ENCODE results near the gene PIM1. TPM values are rescaled to one million over a fixed set of nuclear protein-coding genes. Genes with fewer than 3 reads are reported as not detected.
A peak's percentile ranks its signal among the peaks of the same experiment; 100 is the strongest.

The PIM1 gene
- total and polyA plus RNA-seq, 3 donors from 2014 or later = 20.4 to 30.8 (median 28.0) TPM

DNA sequence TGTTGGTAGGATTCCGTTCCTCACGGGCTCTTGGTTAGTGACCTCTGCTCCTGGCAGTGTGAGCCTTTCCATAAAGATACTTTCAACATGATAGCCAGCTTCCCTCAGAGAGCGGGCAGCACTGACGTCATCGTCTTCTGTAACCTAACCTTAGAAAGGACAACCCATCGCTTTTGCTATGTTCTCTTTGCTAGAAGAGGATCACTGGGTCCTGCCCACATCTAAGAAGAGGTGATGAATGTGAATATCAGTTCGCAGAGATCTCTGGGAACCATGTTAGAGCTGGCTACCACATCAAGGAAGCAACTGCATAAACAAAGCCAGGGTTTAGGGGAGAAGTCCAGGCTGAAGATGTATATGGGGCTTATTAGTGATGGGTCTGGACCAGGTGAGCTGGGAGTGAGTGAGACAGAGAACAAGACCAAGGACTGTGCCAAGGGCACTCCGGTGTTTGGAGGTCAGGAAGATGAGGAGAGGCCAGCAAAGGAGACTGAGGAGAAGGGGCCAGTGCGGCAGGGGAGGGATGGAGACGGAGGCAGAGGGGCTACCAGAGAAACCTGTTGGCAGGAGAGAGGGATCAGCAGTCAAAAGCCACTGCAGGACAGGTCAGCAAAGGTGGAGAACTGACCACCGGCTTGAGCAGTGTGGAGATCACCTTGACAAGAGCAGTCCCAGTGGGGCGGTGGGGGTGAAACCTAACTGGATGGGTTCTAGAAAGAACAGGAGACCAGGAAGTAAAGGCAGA is 39.7 kb downstream of the PIM1 start:
- Histone ChIP-seq H3K36me3 (ENCODE audit: low read depth, missing control alignments) (no peaks in the 10 kb centered on the region), H3K27ac (no peak overlapping the region), H3K27me3 (no peaks in the 10 kb centered on the region), H3K4me3 (no peak overlapping the region), H3K4me1 (no peaks in the 10 kb centered on the region), H3K9me3 (no peaks in the 10 kb centered on the region)
- no peak for TF ChIP-seq POLR2A (IDR thresholded peaks at IDR 0.05)
- TF ChIP-seq, protein P1, sequence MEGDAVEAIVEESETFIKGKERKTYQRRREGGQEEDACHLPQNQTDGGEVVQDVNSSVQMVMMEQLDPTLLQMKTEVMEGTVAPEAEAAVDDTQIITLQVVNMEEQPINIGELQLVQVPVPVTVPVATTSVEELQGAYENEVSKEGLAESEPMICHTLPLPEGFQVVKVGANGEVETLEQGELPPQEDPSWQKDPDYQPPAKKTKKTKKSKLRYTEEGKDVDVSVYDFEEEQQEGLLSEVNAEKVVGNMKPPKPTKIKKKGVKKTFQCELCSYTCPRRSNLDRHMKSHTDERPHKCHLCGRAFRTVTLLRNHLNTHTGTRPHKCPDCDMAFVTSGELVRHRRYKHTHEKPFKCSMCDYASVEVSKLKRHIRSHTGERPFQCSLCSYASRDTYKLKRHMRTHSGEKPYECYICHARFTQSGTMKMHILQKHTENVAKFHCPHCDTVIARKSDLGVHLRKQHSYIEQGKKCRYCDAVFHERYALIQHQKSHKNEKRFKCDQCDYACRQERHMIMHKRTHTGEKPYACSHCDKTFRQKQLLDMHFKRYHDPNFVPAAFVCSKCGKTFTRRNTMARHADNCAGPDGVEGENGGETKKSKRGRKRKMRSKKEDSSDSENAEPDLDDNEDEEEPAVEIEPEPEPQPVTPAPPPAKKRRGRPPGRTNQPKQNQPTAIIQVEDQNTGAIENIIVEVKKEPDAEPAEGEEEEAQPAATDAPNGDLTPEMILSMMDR (IDR thresholded peaks at IDR 0.05) = no peak
- DNase-seq = no peak
- intact Hi-C loops (cut with DNase I; ENCODE audit: low total_unique reads) = no loop called here
- 85 to 86% methylated on average over 12 of the region's 12 CpGs for WGBS, 2 donors

DNA sequence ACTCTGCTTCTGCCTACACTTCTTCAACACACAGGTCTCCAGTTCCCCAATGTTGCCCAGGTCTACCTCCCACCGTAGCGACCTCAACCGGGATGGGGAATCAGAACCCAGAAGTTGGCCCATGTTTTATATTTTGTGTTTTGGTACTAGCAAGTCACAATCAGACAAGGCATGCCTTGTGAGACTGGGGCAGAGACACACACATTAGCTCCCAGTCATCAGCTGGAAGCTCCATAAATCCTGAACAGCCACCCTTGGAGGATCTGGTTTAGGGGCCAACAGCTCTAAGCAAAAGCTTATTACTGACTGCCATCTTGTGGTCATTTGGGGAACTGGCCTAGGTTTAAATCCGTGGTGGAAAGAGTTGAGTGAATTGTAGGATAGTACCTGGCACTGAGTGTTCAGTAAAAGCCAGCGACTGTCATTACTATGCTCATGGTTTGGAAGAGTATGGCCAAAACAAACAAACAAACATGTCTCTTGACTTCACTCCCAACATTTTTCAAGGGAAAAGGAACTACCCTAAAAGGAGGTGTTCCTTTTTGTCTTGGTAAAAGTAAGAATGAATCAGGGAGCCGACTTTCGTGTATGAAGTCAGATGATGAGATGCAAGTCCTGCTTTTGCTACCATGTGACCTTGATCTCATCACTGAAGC is 40.5 kb downstream of the PIM1 start:
- H3K9me3 ChIP-seq = no peaks in the 10 kb centered on the region
- TF ChIP-seq POLR2A (IDR thresholded peaks at IDR 0.05) = no peak
- TF ChIP-seq, protein P1 (IDR thresholded peaks at IDR 0.05) = peak; percentile 95 to 99 (median 96)
- H3K4me1 ChIP-seq = no peaks in the 10 kb centered on the region
- intact Hi-C loops (cut with DNase I; ENCODE audit: low total_unique reads) = no loop called here
- no peaks in the 10 kb centered on the region for H3K27me3 ChIP-seq
- peak; percentile 90 for DNase-seq
- H3K36me3 ChIP-seq (ENCODE audit: low read depth, missing control alignments) = no peaks in the 10 kb centered on the region
- WGBS, 2 donors = 49 to 63% methylated on average over 7 of the region's 7 CpGs
- H3K27ac ChIP-seq = peak overlapping the region in 1 of 2 donors; percentile 27
- no peak overlapping the region for H3K4me3 ChIP-seq

DNA sequence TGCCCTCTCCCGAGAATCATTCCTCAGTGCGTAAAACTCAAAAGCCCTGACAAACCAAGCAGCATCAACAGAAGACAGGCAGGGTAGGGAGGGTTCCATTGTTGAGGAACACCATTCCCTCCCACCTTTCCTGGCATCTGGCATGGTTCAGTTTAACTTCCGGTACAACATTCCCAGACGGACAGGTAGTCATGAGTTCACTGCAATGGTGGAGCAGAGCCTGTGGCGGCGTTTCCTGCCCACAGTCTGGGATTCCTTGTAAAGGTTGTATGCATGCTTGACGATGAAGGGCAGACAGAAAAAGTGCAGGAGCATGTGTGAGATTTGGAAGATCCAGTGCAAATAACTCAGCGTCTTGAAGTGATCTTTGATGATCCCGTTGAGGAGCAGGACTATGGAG is 42.3 kb downstream of the PIM1 start:
- no peak for DNase-seq
- WGBS, 2 donors = 89 to 96% methylated on average over 9 of the region's 9 CpGs
- Histone ChIP-seq H3K36me3 (ENCODE audit: low read depth, missing control alignments) (no peaks in the 10 kb centered on the region), H3K9me3 (no peaks in the 10 kb centered on the region), H3K27ac (no peak overlapping the region), H3K27me3 (no peaks in the 10 kb centered on the region), H3K4me1 (no peaks in the 10 kb centered on the region), H3K4me3 (no peak overlapping the region)
- TF ChIP-seq POLR2A (IDR thresholded peaks at IDR 0.05) = no peak
- intact Hi-C loops (cut with DNase I; ENCODE audit: low total_unique reads) = no loop called here

DNA sequence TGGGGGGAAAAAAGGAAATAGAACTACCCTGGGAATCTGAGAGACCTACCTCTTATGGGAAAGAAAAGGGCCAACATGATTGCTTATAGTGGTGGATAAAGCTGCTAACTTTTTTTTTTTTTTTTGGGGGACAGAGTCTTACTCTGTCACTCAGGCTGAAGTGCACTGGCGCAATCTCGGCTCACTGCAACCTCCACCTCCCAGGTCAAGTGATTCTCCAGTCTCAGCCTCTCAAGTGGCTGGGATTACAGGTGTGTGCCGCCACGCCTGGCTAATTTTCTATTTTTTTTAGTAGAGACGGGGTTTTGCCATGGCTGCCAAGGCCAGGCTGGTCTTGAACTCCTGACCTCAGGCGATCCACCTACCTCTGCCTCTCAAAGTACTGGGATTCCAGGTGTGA is 48.1 kb downstream of the PIM1 start:
- H3K9me3 ChIP-seq = no peaks in the 10 kb centered on the region
- no peak overlapping the region for H3K4me3 ChIP-seq
- 84 to 96% methylated on average over 6 of the region's 6 CpGs for WGBS, 2 donors
- no peaks in the 10 kb centered on the region for H3K36me3 ChIP-seq (ENCODE audit: low read depth, missing control alignments)
- peaks cover 6% of the 10 kb centered on the region for H3K4me1 ChIP-seq
- DNase-seq = no peak
- TF ChIP-seq, protein P1 (IDR thresholded peaks at IDR 0.05) = no peak
- no peak for TF ChIP-seq POLR2A (IDR thresholded peaks at IDR 0.05)
- no peaks in the 10 kb centered on the region for H3K27me3 ChIP-seq
- intact Hi-C loops (cut with DNase I; ENCODE audit: low total_unique reads) = no loop called here
- no peak overlapping the region for H3K27ac ChIP-seq

DNA sequence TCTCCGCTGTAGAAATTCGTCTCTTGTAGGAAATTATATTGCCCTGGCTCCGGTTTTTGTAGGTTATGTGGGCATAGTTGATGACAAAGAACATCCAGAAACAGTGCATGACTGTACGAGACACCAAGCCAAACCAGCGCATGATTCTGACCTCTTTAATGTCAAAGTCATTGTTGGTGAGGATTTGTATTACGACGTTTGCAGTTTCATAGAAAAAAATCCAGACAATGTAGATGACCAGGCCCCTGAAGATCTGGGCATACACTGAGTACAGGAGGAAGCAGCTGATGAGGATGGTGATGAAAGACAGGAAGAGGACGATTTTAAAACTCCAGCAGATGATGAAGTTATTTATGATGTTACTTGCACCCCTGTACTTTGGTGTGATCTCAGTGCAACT is 48.6 kb downstream of the PIM1 start:
- H3K27me3 ChIP-seq = no peaks in the 10 kb centered on the region
- no peak for DNase-seq
- intact Hi-C loops (cut with DNase I; ENCODE audit: low total_unique reads) = no loop called here
- H3K36me3 ChIP-seq (ENCODE audit: low read depth, missing control alignments) = no peaks in the 10 kb centered on the region
- H3K4me3 ChIP-seq = no peak overlapping the region
- H3K27ac ChIP-seq = no peak overlapping the region
- no peaks in the 10 kb centered on the region for H3K9me3 ChIP-seq
- TF ChIP-seq, protein P1 (IDR thresholded peaks at IDR 0.05) = no peak
- TF ChIP-seq POLR2A (IDR thresholded peaks at IDR 0.05) = no peak
- WGBS, 2 donors = 82 to 93% methylated on average over 8 of the region's 8 CpGs
- peaks cover 6% of the 10 kb centered on the region for H3K4me1 ChIP-seq
